GM12878 (cell line): ENCODE data around the gene SLC22A6. TPM values are rescaled to one million over a fixed set of nuclear protein-coding genes. Genes with fewer than 3 reads are reported as not detected.

Experiments
- ATAC-seq: fragments of 200-7000 bp; cut with Tn5 transposase; 3 replicates; pipeline ENCODE4 v1.9.1; 2020; ENCODE audit warnings: mild to moderate bottlenecking, moderate library complexity
- BruUV-seq: library from RNA; stranded (reverse); fragments of 400-500 nt; replicated peaks from 2 replicates; lab custom pipeline; 2021; lab: Mats Ljungman, UMichigan
- CTCF ChIA-PET: fragments of 300-600 bp; sonication (Branson Sonifier 250); formaldehyde crosslinking; extraction: SDS; loops from one replicate; lab custom pipeline; 2021; ENCODE audit warnings: inconsistent platforms; lab: Yijun Ruan, JAX
- POLR2A ChIA-PET: fragments of 350-600 bp; formaldehyde crosslinking; extraction: SDS; loops from one replicate; lab custom pipeline; 2021; ENCODE audit warnings: inconsistent platforms; lab: Charles Lee
- RAD21 ChIA-PET: fragments of 300-600 bp; sonication (Branson Sonifier 250); formaldehyde crosslinking; loops from one replicate; lab custom pipeline; 2023; ENCODE audit warnings: antibody characterized with exemption; ENCODE audit not compliant: unreplicated experiment; lab: Charles Lee
- SMC1A ChIA-PET: fragments of 300-600 bp; sonication (Branson Sonifier 250); formaldehyde crosslinking; loops from one replicate; lab custom pipeline; 2023; ENCODE audit not compliant: unreplicated experiment, uncharacterized antibody; lab: Charles Lee
- DNase-seq: peaks from one replicate; pipeline ENCODE4 v3.0.0-alpha.2; 2011; ENCODE audit warnings: low read depth, low spot score
- FAIRE-seq: peaks from 3 replicates; lab custom pipeline; 2011; peaks lifted over from hg19 to GRCh38; lab: Jason Lieb, UNC
- H2AFZ ChIP-seq: 2 replicates; pipeline ENCODE4 v1.6.0; 2011; ENCODE audit warnings: low read depth, low read length, control low read depth; ENCODE audit not compliant: control insufficient read depth
- H3K27ac ChIP-seq: 2 replicates; pipeline ENCODE4 v1.5.1; 2011; ENCODE audit warnings: control low read depth; ENCODE audit not compliant: control insufficient read depth, insufficient read depth
- H3K27me3 ChIP-seq, 2 experiments: replicated peaks in 1 of 2; 2 replicates each; pipeline versions ENCODE4 v1.6.0 to v1.6.1; 2011; ENCODE audit warnings: low read length in 1 of 2; ENCODE audit not compliant: control insufficient read depth in 2 of 2, insufficient read depth in 2 of 2
- H3K36me3 ChIP-seq, 2 experiments: 2 replicates each; pipeline ENCODE4 v1.5.1; 2011; ENCODE audit warnings: low read length in 1 of 2; ENCODE audit not compliant: control insufficient read depth in 2 of 2, insufficient read depth in 2 of 2
- H3K4me1 ChIP-seq: 2 replicates; pipeline ENCODE4 v1.6.1; 2011; ENCODE audit warnings: mild to moderate bottlenecking, low read length, moderate library complexity, mixed read lengths; ENCODE audit not compliant: control insufficient read depth, insufficient read depth
- H3K4me2 ChIP-seq: 2 replicates; pipeline ENCODE4 v1.6.0; 2011; ENCODE audit warnings: control low read depth; ENCODE audit not compliant: control insufficient read depth, insufficient read depth
- H3K4me3 ChIP-seq: fragments of 200-600 bp; sonication (generic); 2 replicates; pipeline ENCODE4 v1.5.1; 2016
- H3K79me2 ChIP-seq: 2 replicates; pipeline ENCODE4 v1.6.0; 2011; ENCODE audit warnings: low read length; ENCODE audit not compliant: control insufficient read depth, insufficient read depth
- H3K9ac ChIP-seq: 2 replicates; pipeline ENCODE4 v1.8.0; 2011; ENCODE audit warnings: low read length, control low read depth, mixed read lengths; ENCODE audit not compliant: control insufficient read depth, insufficient read depth
- H3K9me3 ChIP-seq: replicated peaks from 3 replicates; pipeline ENCODE4 v1.5.1; 2011; ENCODE audit warnings: mild to moderate bottlenecking, low read length; ENCODE audit not compliant: control insufficient read depth, insufficient read depth
- H4K20me1 ChIP-seq: 2 replicates; pipeline ENCODE4 v1.6.0; 2011; ENCODE audit not compliant: control insufficient read depth, insufficient read depth
- TARDBP ChIP-seq: IDR thresholded peaks from 2 replicates; pipeline ENCODE4 v1.6.1; 2016; ENCODE audit warnings: borderline replicate concordance
- WGBS: methylation state at CpG from one replicate; pipeline ENCODE4 v1.1.6; 2016; ENCODE audit warnings: low lambda C conversion rate; ENCODE audit not compliant: insufficient replicate concordance, insufficient coverage; ENCODE audit errors: missing lambda C conversion rate; 5-methylcytosine and 5-hydroxymethylcytosine counted together
- in situ Hi-C: fragments of 300-500 bp; cut with MboI; formaldehyde crosslinking; loops from 9 replicates; pipeline ENCODE4 v1.14.3; 2018; ENCODE audit warnings: mixed read lengths
- intact Hi-C: fragments of 100-400 bp; cut with micrococcal nuclease; formaldehyde crosslinking; loops from one replicate; pipeline ENCODE4 v1.14.2; 2022; ENCODE audit not compliant: unreplicated experiment
- polyA plus RNA-seq, 11 experiments: library from polyadenylated mRNA; depleted of rRNA in 4 of 11; unstranded in 6 of 11; stranded (reverse) in 5 of 11; fragments of >200 nt; fragmentation: Nextera tagmentation in 4 of 11; fragmentation: Illumina TruSeq in 1 of 11; extraction: Ambion mirVana in 4 of 11; extraction: Trizol in 1 of 11; gene quantifications; 1 replicate in 1 of 11; 2 replicates in 10 of 11; pipeline versions ENCODE4 v1.2.1 to v1.2.3, GENCODE V29; 2011 to 2016; ENCODE audit warnings: inconsistent platforms in 2 of 11, missing spikeins in 2 of 11, low read depth in 1 of 11
- total RNA-seq, 4 experiments: library from RNA; depleted of rRNA in 3 of 4; stranded (reverse); fragments of >200 nt in 3 of 4; fragmentation: Illumina TruSeq in 1 of 4; extraction: Trizol in 1 of 4; gene quantifications; 2 replicates each; pipeline versions ENCODE4 v1.2.1 to v1.2.3, GENCODE V29; 2013 to 2021
- TF ChIP-seq, protein P1 (sequence below), 3 experiments: IDR thresholded peaks in 2 of 3; conservative IDR thresholded peaks in 1 of 3; 2 replicates each; pipeline ENCODE4 v1.5.1; 2011; ENCODE audit warnings: low read depth in 3 of 3, low read length in 3 of 3, mild to moderate bottlenecking in 3 of 3, control low read depth in 2 of 3, moderate library complexity in 2 of 3, inconsistent platforms in 1 of 3, mixed read lengths in 1 of 3; ENCODE audit not compliant: control insufficient read depth in 2 of 3, insufficient read depth in 1 of 3; ENCODE audit errors: extremely low read depth in 1 of 3

Gene SLC22A6
- total and polyA plus RNA-seq, 10 of the 15 experiments (the other 5 are each of a cell fraction or from before 2014, with no cell fraction given): not detected

DNA sequence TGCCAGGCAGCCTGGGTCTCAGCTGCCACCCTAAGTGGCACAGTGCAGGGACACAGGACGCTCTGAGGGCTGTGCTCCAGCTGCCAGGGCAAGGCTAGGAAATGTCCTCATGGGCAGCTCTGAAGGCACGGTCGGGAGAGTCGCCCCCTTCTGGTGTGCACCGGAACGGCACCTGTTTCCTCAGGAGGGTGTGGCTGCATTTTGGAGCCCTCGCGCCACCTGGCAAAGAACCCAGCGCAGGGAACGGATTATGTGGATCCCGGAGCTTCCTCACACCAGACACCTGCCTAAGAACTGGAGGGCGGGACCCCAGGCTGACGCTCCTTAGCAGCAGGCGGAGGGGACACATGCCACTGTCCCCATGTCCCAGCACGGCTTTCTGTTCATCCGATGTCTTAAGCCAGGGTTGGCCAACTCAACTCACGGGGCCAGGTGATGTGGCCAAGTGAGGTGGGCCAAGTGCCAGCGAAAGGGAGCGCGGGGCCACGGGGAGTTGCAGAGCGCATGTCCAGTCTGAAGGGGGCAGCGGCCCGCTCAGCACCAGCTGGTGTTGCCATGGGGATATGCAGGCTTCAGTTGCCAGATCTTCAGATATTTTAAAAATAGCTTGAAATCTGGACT, 36.0 kb upstream of the SLC22A6 start:
- FAIRE-seq: no peak
- ChIA-PET CTCF (interaction anchor here (0.8 to 8.3 kb wide), 6 partner anchors 13 to 327 kb away, joined by 3 to 327 read pairs (median 4); no protein-coding TSS in a partner anchor), POLR2A (interaction anchor here (0.7 kb wide), 1 partner anchor 117 kb away, joined by 3 read pairs; no protein-coding TSS in a partner anchor), RAD21 (interaction anchor here (4.7 kb wide), 1 partner anchor 114 kb away, joined by 71 read pairs; no protein-coding TSS in a partner anchor), SMC1A (interaction anchor here (1.4 to 7.7 kb wide), 2 partner anchors 115 to 193 kb away, joined by 3 to 116 read pairs; no protein-coding TSS in a partner anchor)
- Histone ChIP-seq H3K9me3 (no peaks in the 10 kb centered on the region), H3K9ac (no peak overlapping the region), H4K20me1 (peaks cover 4% of the 10 kb centered on the region; the same call in 1 of the 2 replicates), H3K4me2 (no peak overlapping the region), H2AFZ (no peak overlapping the region), H3K27me3 (peaks cover 0 to 4% of the 10 kb centered on the region in 2 experiments; a peak in 2 of 4 replicates), H3K36me3 (no peaks in the 10 kb centered on the region), H3K79me2 (no peaks in the 10 kb centered on the region), H3K27ac (no peak overlapping the region)
- BruUV-seq: no TSS peak
- ATAC-seq: peak; percentile 24; the same call in 1 of the 3 replicates
- intact Hi-C loops: no loop called here
- no peak for TF ChIP-seq TARDBP
- TF ChIP-seq, protein P1, sequence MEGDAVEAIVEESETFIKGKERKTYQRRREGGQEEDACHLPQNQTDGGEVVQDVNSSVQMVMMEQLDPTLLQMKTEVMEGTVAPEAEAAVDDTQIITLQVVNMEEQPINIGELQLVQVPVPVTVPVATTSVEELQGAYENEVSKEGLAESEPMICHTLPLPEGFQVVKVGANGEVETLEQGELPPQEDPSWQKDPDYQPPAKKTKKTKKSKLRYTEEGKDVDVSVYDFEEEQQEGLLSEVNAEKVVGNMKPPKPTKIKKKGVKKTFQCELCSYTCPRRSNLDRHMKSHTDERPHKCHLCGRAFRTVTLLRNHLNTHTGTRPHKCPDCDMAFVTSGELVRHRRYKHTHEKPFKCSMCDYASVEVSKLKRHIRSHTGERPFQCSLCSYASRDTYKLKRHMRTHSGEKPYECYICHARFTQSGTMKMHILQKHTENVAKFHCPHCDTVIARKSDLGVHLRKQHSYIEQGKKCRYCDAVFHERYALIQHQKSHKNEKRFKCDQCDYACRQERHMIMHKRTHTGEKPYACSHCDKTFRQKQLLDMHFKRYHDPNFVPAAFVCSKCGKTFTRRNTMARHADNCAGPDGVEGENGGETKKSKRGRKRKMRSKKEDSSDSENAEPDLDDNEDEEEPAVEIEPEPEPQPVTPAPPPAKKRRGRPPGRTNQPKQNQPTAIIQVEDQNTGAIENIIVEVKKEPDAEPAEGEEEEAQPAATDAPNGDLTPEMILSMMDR (IDR thresholded peaks at IDR 0.05 in 2 of 3, conservative IDR thresholded peaks at IDR 0.05 in 1 of 3; ENCODE audit: control insufficient read depth in 2 of 3, extremely low read depth in 1 of 3, insufficient read depth in 1 of 3, low read depth in 3 of 3, low read length in 3 of 3): peak; percentile 30 to 62 (median 59); a peak in 5 of 6 replicates
- TF ChIP-seq, all 136 proteins: peak for 1
- Histone ChIP-seq H3K4me3 (no peak overlapping the region), H3K4me1 (peaks cover 3% of the 10 kb centered on the region; the same call in 1 of the 2 replicates)
- DNase-seq: no peak
- 49% methylated on average over 24 of the region's 24 CpGs for WGBS
- in situ Hi-C loops: loop anchor here (5.0 kb wide), 1 partner anchor 113 kb away; no protein-coding TSS in a partner anchor
